ENCODE data around the gene TTC3. TPM values are rescaled to one million over a fixed set of nuclear protein-coding genes. Genes with fewer than 3 reads are reported as not detected.

The TTC3 gene
- total and polyA plus RNA-seq, 2 of the 13 experiments (the other 11 are each of a cell fraction or from before 2014, with no cell fraction given) = 55.7 to 108 TPM

- H3K9ac ChIP-seq (ENCODE audit: insufficient read depth, low read depth, low read length) = no peak overlapping the region
- ChIA-PET POLR2A (no interaction called here), CTCF (ENCODE audit: low intra/inter-chr PET ratio, low total read pairs) (no interaction called here)
- no peaks in the 10 kb centered on the region for H3K27me3 ChIP-seq (ENCODE audit: control insufficient read depth in 1 of 2, insufficient read depth in 2 of 2, low read length in 2 of 2)
- H4K20me1 ChIP-seq (ENCODE audit: insufficient read depth, low read length) = no peaks in the 10 kb centered on the region
- WGBS (ENCODE audit: low lambda C conversion rate) = 91% methylated on average over 1 of the region's 1 CpG
- no peak overlapping the region for H3K4me3 ChIP-seq (replicated peaks in 1 of 3; ENCODE audit: insufficient read depth in 1 of 3, low read depth in 2 of 3, low read length in 3 of 3)
- no peak overlapping the region for H3K27ac ChIP-seq (ENCODE audit: extremely low read length, insufficient read depth, low read length)
- DNase-seq (ENCODE audit: low spot score) (no peak), FAIRE-seq (no peak), ATAC-seq (no peak)
- no peak overlapping the region for H3K4me2 ChIP-seq (ENCODE audit: low read depth, low read length)
- in situ Hi-C loops (cut with HindIII; ENCODE audit: extremely low pct_ligation_motif_present, low pct_unique_long_range_greater_than_20kb) = no loop called here
- peaks cover 9 to 32% of the 10 kb centered on the region in 2 experiments for H3K36me3 ChIP-seq (replicated peaks in 1 of 2; ENCODE audit: control insufficient read depth in 1 of 2, insufficient read depth in 2 of 2, low read length in 2 of 2)
- H3K79me2 ChIP-seq (ENCODE audit: insufficient read depth, low read length) = peaks cover 42% of the 10 kb centered on the region
- H2AFZ ChIP-seq (ENCODE audit: low read length) = no peak overlapping the region
- intact Hi-C loops (cut with micrococcal nuclease; ENCODE audit: unreplicated experiment) = no loop called here
- no TSS peak for BruUV-seq (replicated peaks)
- H3K9me3 ChIP-seq (ENCODE audit: low read length) = no peaks in the 10 kb centered on the region
- peaks cover 53% of the 10 kb centered on the region for H3K4me1 ChIP-seq (ENCODE audit: insufficient read depth, low read length)
- no peak for TF ChIP-seq PITX1 (CRISPR knock-in tag; IDR thresholded peaks at IDR 0.05)
- no peak for TF ChIP-seq CEBPZ (IDR thresholded peaks at IDR 0.05; ENCODE audit: low read length)
- TF ChIP-seq SNAI1 (CRISPR knock-in tag; IDR thresholded peaks at IDR 0.05; ENCODE audit: borderline replicate concordance) = no peak
- TF ChIP-seq ZNF574 (CRISPR knock-in tag; IDR thresholded peaks at IDR 0.05) = no peak
- no peak for TF ChIP-seq DR1 (CRISPR knock-in tag; IDR thresholded peaks at IDR 0.05)
- no peak for TF ChIP-seq KDM5A (IDR thresholded peaks at IDR 0.05; ENCODE audit: borderline replicate concordance, low read length)
- no peak for TF ChIP-seq ETS1 (CRISPR knock-in tag; IDR thresholded peaks at IDR 0.05)
- TF ChIP-seq HDAC6 (IDR thresholded peaks at IDR 0.05; ENCODE audit: low read depth, low read length) = no peak
- no peak for TF ChIP-seq DNMT1 (CRISPR knock-in tag; IDR thresholded peaks at IDR 0.05)
- no peak for TF ChIP-seq SKIL (CRISPR knock-in tag; IDR thresholded peaks at IDR 0.05; ENCODE audit: borderline replicate concordance)
- TF ChIP-seq ZHX1 (CRISPR knock-in tag; IDR thresholded peaks at IDR 0.05; ENCODE audit: low read depth) = no peak
- no peak for TF ChIP-seq ZNF720 (CRISPR knock-in tag; IDR thresholded peaks at IDR 0.05)
Observed at GRCh38 chr21:37101384-37101783, 28.3 kb downstream of the TTC3 start.

Data from HepG2 (cell line).